GM21737 (cell line): Measurements from ENCODE around the gene LZIC.

Source experiments
- ATAC-seq: cut with Tn5 transposase; IDR thresholded peaks from one replicate; pipeline ENCODE4 v1.9.1; 2021; ENCODE audit warnings: mild to moderate bottlenecking, moderate library complexity; ENCODE audit not compliant: unreplicated experiment

LZIC gene

GRCh38 chr1:9910423-9911178 is 32.6 kb downstream of the LZIC start:
- peak; percentile 87 for ATAC-seq

GRCh38 chr1:9910076-9910422 is 33.1 kb downstream of the LZIC start, which contains the start of gene CTNNBIP1:
CTNNBIP1 (minus strand) TSS chr1:9910269; CDS start chr1:9872064, 38,205 bp downstream.
- ATAC-seq = peak; percentile 80

GRCh38 chr1:9909234-9910046 is 33.8 kb downstream of the LZIC start:
- ATAC-seq = peak; percentile 7

- no peak for ATAC-seq
Measured at GRCh38 chr1:9908871-9909233, 34.3 kb downstream of the LZIC start.

GRCh38 chr1:9907441-9907840 is 35.8 kb downstream of the LZIC start:
- ATAC-seq = no peak

- no peak for ATAC-seq
Measured at GRCh38 chr1:9906466-9906865, 36.7 kb downstream of the LZIC start.

- no peak for ATAC-seq
Measured at GRCh38 chr1:9905010-9905409, 38.2 kb downstream of the LZIC start.

GRCh38 chr1:9904596-9904995 is 38.6 kb downstream of the LZIC start:
- ATAC-seq = no peak

GRCh38 chr1:9903801-9904527 is 39.2 kb downstream of the LZIC start:
- no peak for ATAC-seq

- ATAC-seq = no peak
Measured at GRCh38 chr1:9902060-9902452, 41.1 kb downstream of the LZIC start.

- ATAC-seq = no peak
Measured at GRCh38 chr1:9901148-9902059, 41.8 kb downstream of the LZIC start.

GRCh38 chr1:9900142-9901043 is 42.8 kb downstream of the LZIC start:
- no peak for ATAC-seq

- no peak for ATAC-seq
Measured at GRCh38 chr1:9894115-9894514, 49.1 kb downstream of the LZIC start.

- no peak for ATAC-seq
Measured at GRCh38 chr1:9892563-9893528, 50.3 kb downstream of the LZIC start.

GRCh38 chr1:9891207-9891606 is 52.0 kb downstream of the LZIC start:
- no peak for ATAC-seq

- ATAC-seq = no peak
Measured at GRCh38 chr1:9890224-9890731, 52.9 kb downstream of the LZIC start.

GRCh38 chr1:9889411-9889810 is 53.8 kb downstream of the LZIC start:
- ATAC-seq = no peak

GRCh38 chr1:9888886-9889285 is 54.3 kb downstream of the LZIC start:
- no peak for ATAC-seq
